Activated CD8-positive, alpha-beta memory T cell treated with anti-CD3 and anti-CD28 coated beads, Interleukin-2, amount 50 U/mL, for 4 hours (primary cell): ENCODE data around the gene GPR78.
"Not testable (repeated sequence)": the region's sequence is repeated elsewhere in the genome, so short reads cannot be mapped to it uniquely, and the experiment has no call there.

Experiments
- DNase-seq: peaks from one replicate; pipeline ENCODE4 v3.0.0-alpha.2; 2020

GPR78 gene

GRCh38 chr4:8568068-8568668, 12.0 kb upstream of the GPR78 start:
- no peak for DNase-seq

- no peak for DNase-seq
Observed at GRCh38 chr4:8570201-8570600, 10.0 kb upstream of the GPR78 start.

GRCh38 chr4:8571702-8572685, 8.2 kb upstream of the GPR78 start:
- DNase-seq, result no peak

- DNase-seq, result no peak
Observed at GRCh38 chr4:8573266-8573665, 6.9 kb upstream of the GPR78 start.

- no peak for DNase-seq
Observed at GRCh38 chr4:8574796-8575370, 5.3 kb upstream of the GPR78 start.

GRCh38 chr4:8575457-8575856, 4.7 kb upstream of the GPR78 start:
- DNase-seq, result no peak

GRCh38 chr4:8576591-8576990, 3.6 kb upstream of the GPR78 start:
- DNase-seq, result not testable (repeated sequence)

- DNase-seq, result no peak
Observed at GRCh38 chr4:8577046-8577445, 3.1 kb upstream of the GPR78 start.

- DNase-seq, result no peak
Observed at GRCh38 chr4:8577972-8578371, 2.2 kb upstream of the GPR78 start.

- DNase-seq, result no peak
Observed at GRCh38 chr4:8578717-8579116, 1.5 kb upstream of the GPR78 start.

- no peak for DNase-seq
Observed at GRCh38 chr4:8579526-8580320, 469 bp upstream of the GPR78 start.

- DNase-seq, result no peak
Observed at GRCh38 chr4:8581094-8581861, 1.1 kb downstream of the GPR78 start.

- DNase-seq, result no peak
Observed at GRCh38 chr4:8582016-8582415, 1.8 kb downstream of the GPR78 start.

- no peak for DNase-seq
Observed at GRCh38 chr4:8582436-8582835, 2.2 kb downstream of the GPR78 start.

GRCh38 chr4:8582941-8583654, 2.9 kb downstream of the GPR78 start:
- DNase-seq, result no peak

- no peak for DNase-seq
Observed at GRCh38 chr4:8583655-8584025, 3.4 kb downstream of the GPR78 start.

- no peak for DNase-seq
Observed at GRCh38 chr4:8585186-8585585, 5.0 kb downstream of the GPR78 start.

- DNase-seq, result no peak
Observed at GRCh38 chr4:8585721-8586212, 5.6 kb downstream of the GPR78 start.

GRCh38 chr4:8586246-8586645, 6.1 kb downstream of the GPR78 start:
- DNase-seq, result no peak

- no peak for DNase-seq
Observed at GRCh38 chr4:8586671-8587468, 6.7 kb downstream of the GPR78 start.
